ENCODE results near the gene XRCC6.
"Not testable (repeated sequence)": the region's sequence is repeated elsewhere in the genome, so short reads cannot be mapped to it uniquely, and the experiment has no call there.

Gene XRCC6

DNA sequence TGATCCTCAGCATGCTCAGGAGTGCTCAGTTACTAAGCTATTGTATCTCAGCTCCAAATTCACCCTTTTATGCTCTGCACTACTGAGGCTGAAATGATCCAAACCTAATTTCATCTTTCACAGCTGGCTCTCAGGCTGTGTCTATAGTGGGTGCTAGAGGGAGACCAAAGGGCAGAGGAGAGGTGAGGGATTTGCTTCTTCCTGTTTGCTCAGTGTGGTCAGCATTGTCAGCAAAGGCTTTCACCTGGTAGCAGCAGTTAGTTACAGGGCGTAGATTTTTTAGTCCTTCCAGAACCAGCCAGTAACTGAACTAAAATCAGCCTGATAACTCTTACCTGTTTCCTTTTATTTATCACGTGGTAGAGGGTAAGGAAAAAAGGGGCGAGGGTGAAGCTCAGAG is 33.2 kb downstream of the XRCC6 start:
- DNase-seq: no peak

DNA sequence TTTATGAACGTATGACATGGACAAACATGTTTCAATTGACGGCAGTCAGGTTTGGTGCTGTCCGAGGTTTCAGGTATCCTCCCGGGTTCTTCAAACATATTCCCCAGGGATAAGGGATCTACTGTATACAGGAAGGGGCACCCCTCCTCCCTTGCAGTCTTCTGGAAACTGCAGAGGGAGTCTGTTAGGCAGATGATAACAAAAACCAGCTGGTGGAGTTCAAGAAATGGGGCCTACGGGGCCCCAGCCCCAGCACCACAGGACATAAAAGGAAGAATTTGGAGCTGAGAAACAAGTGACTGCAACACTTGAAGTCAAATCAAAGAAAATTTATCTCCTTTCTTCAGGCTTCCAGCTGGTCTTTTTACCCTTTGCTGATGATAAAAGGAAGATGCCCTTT is 35.5 kb downstream of the XRCC6 start:
- DNase-seq: no peak

DNA sequence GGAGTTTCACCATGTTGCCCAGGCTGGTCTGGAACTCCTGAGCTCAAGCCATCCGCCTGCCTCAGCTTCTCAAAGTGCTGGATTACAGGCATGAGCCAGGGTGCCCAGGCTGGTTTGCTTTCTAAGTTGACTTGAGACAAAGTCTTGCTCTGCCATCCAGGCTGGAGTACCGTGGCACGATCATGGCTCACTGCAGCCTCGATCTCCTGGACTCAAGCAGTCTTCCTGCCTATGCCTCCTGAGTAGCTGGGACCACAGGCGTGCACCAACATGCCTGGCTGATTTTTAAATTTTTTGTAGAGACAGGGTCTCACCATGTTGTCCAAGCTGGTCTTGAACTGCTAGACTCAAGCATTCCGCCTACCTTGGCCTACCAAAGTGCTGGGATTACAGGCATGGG is 36.6 kb downstream of the XRCC6 start:
- DNase-seq: no peak

DNA sequence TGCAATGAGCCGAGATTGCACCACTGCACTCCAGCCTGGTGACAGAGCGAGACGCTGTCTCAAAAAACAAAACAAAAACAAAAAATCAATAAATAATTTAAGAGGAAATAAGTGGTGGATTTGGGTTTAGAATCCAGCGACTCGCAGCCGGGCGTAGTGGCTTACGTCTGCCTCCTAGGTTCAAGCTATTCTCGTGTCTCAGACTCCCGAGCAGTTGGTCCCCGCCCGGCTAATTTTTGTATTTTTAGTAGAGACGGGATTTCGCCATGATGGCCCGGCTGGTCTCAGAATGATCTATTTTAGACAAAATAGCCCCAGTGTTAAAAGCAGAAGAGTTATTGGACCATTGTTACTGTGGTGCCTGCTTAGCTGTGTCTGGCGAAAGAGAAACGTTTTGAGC is 37.8 kb downstream of the XRCC6 start:
- no peak for DNase-seq

- no peak for DNase-seq
Measured at GRCh38 chr22:41659941-41660340, 38.8 kb downstream of the XRCC6 start.

GRCh38 chr22:41660416-41660815 is 39.3 kb downstream of the XRCC6 start:
- DNase-seq: no peak

DNA sequence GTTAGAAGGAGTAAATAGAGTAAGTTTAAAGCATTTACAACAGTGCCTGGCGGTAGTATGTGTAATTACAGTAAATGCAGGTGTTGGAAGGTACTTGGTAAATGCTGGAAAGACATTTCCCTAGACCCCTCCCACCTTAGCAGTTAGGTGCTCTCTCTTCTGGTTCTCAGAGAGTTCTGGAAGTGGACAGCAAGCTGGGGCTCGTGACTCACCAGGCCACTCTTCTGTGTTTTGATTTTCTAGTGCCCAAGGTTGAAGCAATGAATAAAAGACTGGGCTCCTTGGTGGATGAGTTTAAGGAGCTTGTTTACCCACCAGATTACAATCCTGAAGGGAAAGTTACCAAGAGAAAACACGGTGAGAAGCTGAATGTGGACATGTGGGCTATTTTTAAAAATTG is 40.0 kb downstream of the XRCC6 start:
- no peak for DNase-seq

- DNase-seq: no peak
Measured at GRCh38 chr22:41661713-41662112, 40.6 kb downstream of the XRCC6 start.

GRCh38 chr22:41663594-41663993 is 42.5 kb downstream of the XRCC6 start:
- not testable (repeated sequence) for DNase-seq

DNA sequence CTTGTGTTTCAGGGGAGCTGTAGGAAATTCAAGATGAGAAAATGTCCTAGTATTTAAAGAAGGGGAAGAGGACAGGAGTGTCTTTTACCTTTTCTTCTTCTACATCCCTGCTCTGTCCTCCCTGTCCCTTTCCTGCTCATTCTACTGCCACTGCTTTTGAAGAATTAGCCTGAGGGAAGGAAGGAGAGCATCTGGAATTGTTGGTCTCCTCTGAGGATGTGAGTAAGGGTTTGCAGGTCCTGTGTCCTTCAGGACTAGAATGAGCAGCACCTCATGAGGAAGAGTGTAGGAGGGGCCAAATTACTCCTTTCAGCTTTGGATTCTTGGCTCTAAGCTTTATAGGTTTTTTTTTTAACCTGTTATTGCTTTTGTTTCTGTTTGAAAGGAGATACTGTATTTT is 43.4 kb downstream of the XRCC6 start:
- no peak for DNase-seq

DNA sequence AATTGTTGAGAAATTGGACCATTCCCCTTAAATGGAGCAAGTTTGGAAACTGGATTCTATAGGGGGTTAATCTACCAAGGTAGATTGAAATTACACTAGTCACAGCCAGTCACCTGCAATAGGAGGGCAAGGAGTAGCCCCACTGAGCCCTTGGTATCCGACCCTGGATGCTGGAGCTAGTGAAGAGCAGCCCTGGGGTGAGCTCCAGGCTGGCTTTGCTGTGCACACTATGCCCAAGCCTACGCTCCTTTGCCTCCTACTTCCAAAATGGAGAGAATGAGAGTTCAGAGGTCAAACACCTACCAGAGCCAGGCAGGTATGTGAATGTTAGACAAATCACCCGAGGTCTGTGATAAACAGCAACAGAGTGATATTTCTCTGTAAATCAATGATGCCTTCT is 43.9 kb downstream of the XRCC6 start:
- DNase-seq: no peak

DNA sequence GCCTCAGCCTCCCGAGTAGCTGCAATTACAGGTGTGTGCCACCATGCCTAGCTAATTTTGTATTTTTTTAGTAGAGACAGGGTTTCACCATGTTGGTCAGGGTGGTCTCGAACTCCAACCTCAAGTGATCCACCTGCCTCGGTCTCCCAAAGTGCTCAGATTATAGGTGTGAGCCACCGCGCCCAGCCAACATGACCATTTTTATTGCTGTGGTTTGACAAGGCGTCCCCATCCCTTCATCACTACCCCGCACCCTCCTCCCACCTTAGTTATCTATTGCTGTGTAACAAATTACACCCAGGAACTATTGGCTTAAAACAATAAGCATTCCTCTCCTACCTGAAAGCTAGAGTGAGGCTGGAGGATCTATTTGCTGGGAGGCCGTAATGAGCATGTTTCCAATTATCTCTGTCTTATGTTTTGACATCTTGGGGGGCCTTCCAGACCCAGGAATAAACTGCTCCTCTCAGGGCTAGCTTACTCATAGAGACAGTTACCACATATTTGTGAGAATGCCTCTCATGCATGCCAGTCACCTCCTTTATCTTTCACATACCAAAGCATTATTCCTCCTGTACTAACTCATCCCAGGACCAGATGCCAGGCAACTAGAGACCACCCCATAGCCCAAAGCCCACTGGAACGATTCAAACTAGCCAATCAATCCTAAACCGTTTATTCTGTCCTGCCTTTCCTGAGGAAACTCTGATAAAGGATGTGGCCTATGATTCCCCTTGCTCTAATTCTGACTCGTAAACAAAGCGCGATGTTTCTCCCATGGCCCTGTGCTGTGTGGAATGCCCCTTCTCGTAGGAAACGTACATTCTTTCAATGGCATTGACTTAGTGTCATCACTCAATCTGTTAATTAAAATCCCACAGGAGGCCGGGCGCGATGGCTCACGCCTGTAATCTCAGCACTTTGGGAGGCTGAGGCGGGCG is 48.1 kb downstream of the XRCC6 start:
- DNase-seq: no peak

DNA sequence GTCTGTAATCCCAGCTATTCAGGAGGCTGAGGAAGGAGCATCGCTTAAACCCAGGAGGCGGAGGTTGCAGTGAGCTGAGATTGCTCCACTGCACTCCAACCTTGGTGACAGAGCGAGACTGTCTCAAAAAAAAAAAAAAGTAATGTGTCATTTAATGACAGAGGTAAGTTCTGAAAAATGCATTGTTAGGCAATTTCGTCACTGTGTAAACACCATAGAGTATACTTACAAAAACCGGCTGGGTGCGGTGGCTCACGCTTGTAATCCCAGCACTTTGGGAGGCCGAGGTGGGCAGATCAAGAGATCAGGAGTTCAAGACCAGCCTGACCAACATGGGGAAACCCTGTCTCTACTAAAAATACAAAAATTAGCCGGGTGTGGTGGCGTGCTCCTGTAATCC is 51.0 kb downstream of the XRCC6 start:
- DNase-seq: not testable (repeated sequence)

DNA sequence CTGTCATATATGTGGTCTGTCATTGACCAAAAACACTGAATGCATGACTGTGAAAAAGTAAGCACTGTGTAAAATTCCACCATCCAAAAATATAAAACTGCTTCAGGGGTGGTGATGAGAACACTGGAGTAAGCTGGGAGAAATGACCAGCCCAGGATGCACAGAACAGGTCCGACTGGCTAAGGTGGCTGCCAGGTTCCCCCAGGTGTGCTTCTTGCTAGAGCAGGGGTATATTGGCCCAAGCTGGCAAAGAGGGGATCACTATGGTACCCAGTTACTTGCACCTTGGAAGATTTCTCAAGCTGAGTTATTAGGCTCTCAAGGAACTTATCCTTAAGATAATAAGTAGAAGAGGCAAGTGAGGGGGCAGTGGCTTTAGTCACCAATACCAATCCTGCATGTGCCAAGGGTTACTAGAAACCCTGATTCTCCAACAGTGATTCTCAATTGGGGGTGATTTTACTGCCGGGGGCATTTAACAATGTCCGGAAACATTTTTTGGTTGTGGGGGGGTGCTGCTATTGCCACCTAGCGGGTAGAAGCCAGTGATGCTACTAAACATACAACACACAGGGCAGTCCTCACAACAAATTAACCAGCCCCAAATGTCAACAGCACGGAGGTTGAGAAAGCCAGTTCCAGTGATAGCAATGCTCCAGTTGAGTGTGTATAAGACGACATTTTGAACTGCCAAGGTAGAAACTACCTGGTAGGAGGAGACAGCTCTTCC is 51.9 kb downstream of the XRCC6 start:
- no peak for DNase-seq

- no peak for DNase-seq
Measured at GRCh38 chr22:41674846-41675340, 53.8 kb downstream of the XRCC6 start.

DNA sequence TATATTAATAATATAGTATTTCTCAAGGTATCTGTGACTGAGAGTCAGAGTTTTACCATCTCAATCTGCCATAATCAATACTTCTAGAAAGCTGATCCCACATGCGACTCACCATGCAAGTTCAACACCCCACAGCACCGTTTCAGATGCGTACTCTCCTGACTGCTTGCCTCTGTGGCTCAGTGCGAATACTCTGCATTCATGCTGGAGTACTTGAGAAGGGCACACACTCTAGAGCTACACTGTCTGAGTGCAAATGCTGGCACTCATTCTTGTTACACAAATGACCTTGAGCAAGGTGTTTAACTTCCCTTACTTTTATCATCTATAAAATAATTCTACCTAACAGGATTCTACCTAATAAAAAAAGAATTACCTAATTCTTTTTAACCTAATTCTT is 55.0 kb downstream of the XRCC6 start:
- DNase-seq: no peak

DNA sequence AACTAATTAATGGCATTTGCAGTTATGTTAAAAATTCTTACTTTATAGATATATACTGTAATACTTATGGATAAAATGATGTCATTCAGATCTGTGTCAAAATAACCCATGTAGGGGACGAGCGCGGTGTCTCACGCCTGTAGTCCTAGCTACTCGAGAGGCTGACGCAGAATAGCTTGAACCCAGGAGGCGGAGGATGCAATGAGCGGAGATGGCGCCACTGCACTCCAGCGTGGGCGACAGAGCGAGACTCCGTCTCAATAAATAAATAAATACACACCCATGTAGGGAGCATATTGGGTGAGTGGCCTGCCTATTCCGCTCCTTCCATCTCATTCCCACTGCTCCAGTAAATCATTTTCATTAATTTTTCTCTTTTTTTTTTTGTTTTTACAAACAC is 60.5 kb downstream of the XRCC6 start:
- DNase-seq: no peak

DNA sequence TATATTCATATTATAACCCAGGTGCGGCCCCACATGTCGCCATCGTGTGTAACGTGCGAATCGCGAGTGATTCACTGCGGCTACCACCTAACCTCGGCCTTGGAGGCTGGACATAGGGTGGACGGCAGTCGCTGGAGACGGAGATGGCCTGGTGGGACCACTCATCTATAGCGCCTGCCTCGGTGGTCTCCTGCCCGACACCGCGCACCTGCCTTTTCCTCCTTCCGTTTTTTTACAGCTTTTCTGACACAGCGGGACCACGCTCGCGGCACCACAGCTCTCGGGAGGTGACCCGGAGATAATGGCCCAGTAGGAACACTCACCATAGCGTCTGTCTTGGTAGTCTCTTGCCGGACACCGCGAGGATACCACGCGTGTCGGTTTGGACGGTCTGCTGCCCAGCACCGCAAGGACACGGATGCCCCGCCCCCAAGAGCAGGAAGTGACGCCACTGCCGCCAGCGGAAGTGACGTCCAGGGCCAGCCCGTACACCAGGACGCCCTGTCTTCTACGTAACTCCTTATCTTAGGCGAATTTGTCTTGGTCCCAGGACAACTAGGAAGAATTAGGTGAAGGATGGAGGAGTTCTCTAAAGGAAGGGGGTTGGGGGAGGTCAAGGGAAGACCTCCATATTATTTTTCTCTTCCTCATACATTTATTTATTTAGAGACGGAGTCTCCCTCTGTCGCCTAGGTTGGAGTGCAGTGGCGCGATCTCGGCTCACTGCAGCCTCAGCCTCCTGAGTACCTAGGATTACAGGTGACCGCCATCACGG is 61.1 kb downstream of the XRCC6 start:
- DNase-seq: peak; percentile 50

- DNase-seq: no peak
Measured at GRCh38 chr22:41683052-41683451, 62.0 kb downstream of the XRCC6 start.

DNA sequence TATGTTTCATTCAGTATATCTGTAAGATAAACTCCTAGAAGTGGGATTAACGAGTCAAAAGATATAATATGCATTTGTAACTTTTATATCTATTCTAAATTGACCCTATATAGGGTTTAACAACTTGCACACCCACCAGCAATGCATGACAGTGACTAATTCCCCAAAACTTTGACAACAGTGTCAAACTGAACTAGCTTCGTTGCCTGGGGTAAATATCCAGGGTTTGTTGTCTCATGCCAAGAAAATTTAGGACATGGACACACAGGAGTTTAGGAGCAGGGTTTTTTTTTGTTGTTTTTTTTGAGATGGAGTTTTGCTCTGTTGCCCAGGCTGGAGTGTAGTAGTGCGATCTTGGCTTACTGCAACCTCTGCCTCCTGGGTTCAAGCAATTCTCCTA is 62.5 kb downstream of the XRCC6 start:
- DNase-seq: no peak

GRCh38 chr22:41684194-41684593 is 63.1 kb downstream of the XRCC6 start:
- DNase-seq: no peak

GRCh38 chr22:41686890-41687289 is 65.8 kb downstream of the XRCC6 start:
- DNase-seq: not testable (repeated sequence)

DNA sequence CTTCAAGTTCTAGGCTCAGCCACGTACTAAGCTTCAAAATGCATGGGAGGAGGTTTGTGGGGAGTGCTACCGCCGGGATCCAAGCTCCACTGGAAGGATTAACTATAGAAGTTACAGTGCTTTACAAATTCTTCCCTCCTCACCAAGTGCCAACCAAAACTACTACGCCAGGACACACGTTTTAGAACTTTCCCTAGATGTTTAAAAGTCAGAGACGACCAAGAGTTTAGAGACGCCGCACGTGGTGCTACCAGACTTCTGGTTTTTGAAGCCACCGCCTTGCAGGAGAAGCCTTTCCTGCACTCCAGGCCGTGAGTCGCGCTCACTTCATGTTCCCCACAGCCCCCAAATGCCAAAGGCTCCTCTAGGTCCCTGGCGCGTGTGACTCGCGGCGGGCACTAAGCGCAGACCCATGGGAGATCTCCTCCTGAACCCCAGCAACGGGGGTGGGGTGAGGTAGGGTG is 66.8 kb downstream of the XRCC6 start:
- no peak for DNase-seq

Measured in DMS153 (cell line).